Right lung (tissue), 5 donors: ENCODE measurements around the gene ABCG4. TPM values are rescaled to one million over a fixed set of nuclear protein-coding genes. Genes with fewer than 3 reads are reported as not detected.
"Not testable (repeated sequence)": the region's sequence is repeated elsewhere in the genome, so short reads cannot be mapped to it uniquely, and the experiment has no call there.

Experiments used
- DNase-seq, 2 donors: peaks; one replicate each; pipeline ENCODE4 v3.0.0-alpha.2; 2013
- polyA plus RNA-seq, 5 donors: library from polyadenylated mRNA; unstranded; fragments of 120-200 nt; gene quantifications; one replicate each; pipeline versions ENCODE4 v1.2.1 to v1.2.3, GENCODE V29; 2013; ENCODE audit warnings: inconsistent platforms in 1 of 5, low replicate concordance in 1 of 5; ENCODE audit not compliant: insufficient read length in 5 of 5, insufficient read depth in 1 of 5

Gene ABCG4
- polyA plus RNA-seq, 5 donors: 1.0 to 1.4 (median 1.2) TPM

DNA sequence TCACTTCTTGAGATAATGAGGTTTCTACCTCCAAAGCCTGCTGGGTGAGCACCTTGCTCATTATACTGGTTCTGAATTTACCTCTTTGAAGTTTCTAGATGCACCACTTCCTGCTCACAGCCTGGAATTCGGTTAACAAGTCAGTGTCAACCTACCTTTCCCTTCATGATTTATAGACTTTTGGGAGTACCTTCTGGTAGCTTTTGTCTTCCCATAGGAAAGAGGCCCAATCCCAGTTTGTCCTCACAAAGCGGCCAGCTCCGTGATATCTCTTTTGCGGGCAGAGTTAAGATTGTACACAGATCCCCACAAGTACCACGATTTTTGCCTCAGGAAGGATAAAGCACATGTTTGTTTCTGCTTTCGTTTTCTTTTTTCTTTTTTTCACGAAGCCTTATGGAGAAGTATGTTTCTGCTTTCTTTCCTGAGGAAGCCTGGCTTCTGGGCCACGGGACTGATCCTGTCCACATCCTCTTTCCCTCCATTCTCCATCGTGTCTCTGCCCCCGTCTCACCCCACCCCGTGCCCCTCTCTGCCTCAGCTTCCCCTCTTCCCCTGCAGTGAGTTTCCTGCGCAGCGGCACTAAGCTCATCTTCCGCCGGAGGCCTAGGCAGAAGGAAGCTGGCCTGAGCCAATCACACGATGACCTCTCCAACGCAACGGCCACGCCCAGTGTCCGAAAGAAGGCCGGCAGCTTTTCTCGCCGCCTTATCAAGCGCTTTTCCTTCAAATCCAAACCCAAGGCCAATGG, 33.2 kb upstream of the ABCG4 start:
- DNase-seq: no peak

DNA sequence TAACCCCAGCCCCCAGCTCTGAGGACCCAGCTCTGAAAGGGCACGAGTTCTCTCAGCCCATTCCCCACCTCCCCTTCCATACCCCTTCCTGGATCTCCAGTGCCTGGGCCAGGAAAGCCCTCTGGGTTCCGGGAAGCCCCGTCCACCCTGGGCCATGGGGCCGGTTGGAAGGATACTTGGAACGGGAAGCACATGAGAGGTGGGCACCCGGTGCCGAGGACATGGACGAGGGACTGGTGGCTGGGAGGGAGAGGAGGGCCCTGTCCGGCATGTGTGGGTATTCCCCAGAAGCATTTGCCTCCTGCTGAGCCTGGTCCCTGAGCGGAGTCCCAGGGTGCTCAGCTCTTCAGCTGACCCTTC, 32.6 kb upstream of the ABCG4 start:
- DNase-seq: no peak

DNA sequence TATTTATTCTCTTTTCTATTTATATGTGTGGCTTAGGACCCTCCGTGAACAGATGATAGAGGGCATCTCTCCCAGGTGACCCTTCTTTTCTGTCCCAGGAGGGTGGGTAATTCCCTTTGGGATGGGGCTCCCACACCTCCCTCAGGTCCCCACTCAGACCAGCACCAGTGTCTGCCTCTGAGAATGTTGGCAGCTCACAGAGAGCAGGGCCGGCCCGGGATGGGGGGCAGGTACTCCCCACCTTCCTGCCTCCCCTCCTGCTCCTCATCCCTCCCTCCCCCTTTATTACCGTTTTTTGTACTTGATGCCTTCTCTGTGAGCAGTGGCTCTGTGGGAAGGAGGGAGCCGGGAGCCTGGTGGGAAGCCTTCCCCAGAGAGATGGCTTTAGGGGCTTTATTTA, 32.3 kb upstream of the ABCG4 start:
- DNase-seq: no peak

DNA sequence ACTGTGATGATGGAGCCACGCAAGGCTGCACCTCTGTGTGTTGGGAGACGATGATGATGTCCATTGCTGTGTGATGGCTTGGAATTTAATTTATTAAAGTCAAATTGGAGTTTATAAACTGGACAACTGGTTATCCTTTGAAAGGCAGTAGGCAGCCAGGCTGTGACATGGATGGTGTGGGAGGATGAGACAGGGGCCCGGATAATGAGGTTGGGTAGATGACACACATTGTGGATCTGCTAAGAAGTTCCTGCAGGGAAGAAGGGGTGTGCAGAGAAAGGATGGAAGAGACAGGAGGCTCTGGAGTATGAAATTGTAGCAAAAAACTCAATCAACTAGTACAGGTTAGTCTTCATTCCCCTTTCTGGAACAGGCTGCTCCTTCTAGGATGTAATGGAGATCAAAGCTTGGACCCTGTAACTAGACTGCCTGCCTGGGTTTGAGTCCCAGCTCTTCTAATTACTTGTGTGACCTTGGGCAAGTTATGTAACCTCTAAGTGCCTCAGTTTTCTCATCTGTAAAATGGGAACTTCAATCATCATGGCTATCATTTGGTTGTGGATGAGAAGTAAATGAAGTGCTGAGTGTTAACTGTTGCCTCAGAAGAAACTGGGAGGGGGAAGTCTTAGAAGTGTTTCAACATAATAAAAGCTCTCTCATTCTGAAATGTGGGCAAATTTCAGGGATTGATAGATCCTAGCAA, 31.7 kb upstream of the ABCG4 start:
- DNase-seq: no peak

DNA sequence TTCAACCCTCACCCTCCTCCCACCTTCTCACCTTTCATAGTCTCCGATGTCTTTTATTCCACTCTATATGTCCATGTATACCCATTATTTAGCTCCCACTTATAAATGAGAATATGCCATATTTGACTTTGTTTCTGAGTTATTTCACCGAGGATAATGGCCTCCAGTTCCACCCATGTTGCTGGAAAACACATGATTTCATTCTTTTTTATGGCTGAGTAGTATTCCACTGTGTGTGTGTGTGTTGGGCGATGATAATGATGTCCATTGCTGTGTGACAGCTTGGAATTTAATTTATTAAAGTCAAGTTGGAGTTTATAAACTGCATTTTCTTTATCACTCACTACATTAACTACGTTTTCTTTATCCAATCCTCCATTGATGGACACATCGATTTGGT, 30.6 kb upstream of the ABCG4 start:
- no peak for DNase-seq

DNA sequence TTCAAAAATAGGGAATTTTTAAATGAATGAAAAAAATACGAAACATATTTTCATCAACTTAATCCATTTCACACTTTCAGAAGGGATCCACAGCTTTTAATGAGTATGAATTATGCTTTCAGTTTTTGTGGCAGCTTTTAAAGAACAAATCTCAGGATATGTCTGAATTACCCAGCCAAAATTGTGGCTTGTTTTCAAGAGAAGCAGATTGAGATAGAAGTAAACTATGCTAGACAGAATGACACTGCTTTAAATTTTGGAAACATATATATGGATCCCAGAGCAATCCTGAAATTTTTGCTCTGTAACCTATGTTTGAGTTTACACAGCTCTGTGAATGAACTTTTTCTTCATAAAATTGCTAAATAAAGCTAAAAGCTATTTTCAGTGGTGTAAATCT, 29.9 kb upstream of the ABCG4 start:
- no peak for DNase-seq

DNA sequence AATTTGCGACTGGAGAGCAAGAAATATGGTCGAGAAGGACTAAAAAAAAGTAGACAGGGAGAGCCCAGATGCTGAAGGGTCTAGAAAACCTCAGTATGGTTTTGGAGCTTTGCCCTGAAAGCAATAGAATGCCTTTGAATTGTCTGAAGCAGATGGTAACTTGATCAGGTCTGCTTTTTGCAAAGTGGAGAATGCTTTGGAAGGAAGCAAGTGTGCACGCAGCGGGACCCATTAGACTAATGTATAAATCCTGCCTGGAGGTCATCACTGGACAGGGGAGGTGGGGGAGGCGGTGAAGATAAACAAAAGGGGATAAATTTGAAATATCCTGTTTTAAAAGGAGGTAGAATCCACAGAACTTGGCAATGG, 28.2 kb upstream of the ABCG4 start:
- no peak for DNase-seq

DNA sequence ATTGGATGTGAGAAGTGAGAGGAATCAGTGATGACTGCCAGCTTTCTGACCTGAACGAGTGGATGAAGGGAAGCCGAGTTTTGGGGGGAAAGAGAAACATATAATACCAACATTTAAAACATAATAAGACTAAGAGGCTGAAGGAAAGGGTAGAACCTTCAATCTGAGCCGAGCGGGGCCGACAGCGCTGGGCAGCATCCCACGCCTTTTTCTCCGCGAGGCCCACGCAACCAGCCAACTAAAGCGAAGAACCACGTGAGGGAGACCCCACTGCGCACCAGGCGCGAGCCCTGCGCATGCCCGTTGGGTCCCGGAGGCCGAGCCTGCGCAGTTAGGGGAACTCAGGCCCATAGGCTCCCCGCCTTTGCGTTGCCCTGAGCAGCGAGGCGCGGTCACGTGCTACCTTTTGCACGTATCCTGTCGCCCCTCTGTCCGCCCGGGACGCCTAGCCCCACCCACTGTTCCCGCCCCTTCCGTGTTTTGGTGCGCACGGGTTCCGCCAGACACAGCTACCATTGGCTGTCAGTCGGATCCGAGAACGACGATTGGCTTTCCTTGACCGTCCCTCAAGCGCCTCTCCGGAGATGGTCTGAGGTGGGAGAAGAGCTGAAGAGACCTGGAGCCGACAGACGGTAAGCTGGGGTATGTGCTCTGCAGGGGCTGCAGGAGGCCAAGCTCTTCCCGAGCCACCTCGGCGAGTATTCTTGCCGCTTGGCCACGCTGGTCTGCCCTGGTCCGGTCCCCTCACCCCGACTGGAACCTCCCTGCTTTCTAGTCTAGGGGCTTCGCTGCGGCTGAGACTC, 27.6 kb upstream of the ABCG4 start, which contains the start of gene HINFP:
Gene HINFP, plus strand, starts transcription at position 573 of the 803 bp plus-strand sequence. CDS start 5,365 bp downstream, outside the sequence.
- DNase-seq: peak; percentile 97 to 99

DNA sequence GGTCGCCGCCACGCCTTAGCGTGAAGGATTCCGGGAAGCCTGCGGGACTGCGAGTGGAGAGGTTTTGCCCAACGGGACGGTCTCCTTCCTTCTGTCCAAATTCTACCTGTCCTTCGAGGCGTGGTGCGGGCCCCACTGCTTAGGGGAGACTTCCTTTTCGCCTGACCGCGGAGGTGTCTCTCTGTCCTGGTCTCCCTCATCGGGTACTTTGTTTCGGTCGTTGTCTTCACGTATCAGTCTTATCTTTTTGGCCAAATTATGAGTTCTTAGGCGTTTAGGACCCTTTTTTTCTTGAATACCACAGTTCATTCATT, 27.1 kb upstream of the ABCG4 start:
- DNase-seq: no peak

DNA sequence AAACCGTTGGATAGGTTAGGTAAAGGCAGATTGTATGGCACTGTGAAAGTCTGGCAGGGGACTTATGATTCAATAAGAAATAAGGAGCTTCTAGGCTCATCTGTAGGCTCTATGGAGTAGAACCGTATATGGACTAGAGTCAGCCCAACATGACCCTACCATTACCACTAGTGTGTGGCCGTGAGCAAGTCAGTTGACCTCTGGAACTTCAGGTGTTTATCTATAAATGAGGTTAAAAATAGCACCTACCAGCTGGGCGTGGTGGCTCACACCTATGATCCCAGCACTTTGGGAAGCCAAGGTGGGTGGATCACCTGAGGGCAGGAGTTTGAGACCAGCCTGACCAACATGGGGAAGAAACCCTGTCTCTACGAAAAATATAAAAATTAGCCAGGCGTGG, 23.0 kb upstream of the ABCG4 start:
- no peak for DNase-seq

DNA sequence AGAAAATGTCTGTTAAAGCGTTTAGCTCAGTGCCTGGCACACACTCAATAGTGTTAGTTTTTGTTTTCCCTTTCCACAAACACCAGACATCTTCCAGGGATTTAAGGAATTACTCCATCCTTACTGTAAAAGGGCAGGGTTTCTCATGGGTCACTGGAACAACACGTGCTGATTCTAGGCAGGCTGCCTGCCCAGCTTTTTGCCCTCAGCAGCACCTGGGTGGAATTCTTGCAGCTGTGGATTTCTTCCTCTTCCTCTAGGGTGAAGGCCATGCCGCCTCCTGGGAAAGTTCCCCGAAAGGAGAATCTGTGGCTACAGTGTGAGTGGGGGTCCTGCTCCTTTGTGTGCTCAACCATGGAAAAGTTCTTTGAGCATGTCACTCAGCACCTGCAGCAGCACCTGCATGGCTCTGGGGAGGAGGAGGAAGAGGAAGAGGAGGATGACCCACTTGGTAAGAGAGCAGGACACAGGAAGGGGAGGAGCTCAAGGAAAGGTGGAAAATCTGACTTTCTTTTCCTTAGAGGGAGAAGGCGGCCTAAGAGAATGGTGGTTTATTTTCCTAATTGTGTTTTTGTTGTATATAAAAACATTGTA, 22.1 kb upstream of the ABCG4 start:
- DNase-seq: no peak

DNA sequence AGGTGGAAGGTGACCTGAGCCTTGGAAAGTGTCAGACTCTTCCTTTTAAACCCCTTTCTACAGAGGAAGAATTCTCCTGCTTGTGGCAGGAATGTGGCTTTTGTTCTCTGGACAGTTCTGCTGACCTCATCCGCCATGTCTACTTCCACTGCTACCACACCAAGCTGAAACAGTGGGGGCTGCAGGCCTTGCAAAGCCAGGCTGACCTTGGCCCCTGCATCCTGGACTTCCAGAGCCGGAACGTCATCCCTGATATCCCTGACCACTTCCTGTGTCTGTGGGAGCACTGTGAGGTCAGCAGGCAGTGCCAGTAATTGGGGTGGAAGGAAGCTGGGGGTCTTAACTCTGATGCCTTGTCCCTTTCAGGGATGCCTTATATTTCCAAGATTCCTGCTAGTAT, 18.2 kb upstream of the ABCG4 start:
- DNase-seq: no peak

DNA sequence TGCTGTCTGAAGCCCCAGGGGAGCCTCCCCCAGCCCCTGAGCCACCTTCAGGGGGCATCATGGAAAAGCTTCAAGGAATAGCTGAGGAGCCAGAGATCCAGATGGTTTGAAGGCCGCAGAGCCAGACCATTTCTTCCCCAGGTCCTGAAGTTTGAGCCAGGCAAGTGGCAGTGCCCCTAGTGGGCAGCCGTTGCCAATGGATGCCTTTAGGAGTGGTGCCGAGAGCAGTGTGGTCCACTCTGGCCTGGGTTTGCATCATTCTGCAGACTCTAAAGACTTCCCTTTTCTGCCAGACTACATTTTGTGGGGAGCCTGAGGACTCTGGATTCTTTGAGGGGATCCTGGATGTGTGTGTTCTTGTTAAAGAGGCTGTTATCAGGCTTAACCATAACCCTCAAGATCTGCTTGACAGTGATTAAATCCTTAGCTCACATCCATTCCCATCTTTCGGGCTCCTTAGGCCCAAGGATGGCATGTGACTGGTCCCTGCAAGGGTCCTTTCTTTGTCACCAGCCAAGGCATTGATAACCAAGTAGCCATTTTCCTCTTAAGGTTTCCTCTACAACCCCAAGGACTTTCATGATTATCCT, 14.4 kb upstream of the ABCG4 start:
- DNase-seq: no peak

DNA sequence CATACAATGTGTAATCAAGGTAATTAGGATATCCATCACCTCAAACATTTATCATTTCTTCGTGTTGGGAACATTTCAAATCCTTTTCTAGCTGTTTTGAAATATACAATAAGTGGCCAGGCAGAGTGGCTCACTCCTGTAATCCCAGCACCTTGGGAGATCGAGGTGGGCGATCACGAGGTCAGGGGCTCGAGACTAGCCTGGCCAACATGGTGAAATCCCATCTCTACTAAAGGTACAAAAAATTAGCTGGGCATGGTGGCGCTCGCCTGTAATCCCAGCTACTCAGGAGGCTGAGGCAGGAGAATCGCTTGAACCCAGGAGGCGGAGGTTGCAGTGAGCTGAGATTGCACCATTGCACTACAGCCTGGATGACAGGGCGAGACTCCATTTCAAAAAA, 9.6 kb upstream of the ABCG4 start:
- DNase-seq: not testable (repeated sequence)

DNA sequence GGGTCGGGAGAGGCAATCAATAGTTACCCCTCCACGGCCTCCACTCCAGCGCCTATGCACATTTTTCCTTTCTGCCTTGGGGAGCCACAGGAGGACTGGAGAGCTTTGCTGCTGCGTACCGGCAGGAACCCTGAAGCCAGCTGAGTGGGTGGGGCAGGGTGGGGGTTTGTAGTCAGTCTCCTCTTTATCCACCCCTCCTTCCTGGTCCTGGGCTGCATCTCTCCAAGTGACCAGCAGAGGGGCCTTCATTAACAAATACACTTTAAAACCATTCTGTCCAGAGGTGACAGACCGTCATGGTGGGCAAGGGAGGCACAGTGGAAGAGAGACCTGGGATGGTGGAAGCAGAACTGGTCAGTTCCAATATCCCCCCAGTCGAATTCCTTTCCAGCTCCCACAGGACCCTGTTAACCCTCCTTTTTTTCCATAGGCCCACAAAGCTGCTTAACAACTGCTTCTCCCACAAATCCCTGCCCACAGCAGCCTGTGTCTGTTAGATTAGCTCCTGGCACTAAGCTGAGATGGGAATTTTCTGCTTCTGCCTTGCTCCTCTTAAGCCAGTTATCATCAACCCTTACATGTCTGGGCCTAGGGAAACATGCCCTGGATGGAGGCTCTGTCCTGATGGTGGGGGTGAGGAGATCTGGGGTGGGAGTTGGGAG, 3.9 kb upstream of the ABCG4 start:
- DNase-seq: peak in 1 of 2 donors; percentile 36

DNA sequence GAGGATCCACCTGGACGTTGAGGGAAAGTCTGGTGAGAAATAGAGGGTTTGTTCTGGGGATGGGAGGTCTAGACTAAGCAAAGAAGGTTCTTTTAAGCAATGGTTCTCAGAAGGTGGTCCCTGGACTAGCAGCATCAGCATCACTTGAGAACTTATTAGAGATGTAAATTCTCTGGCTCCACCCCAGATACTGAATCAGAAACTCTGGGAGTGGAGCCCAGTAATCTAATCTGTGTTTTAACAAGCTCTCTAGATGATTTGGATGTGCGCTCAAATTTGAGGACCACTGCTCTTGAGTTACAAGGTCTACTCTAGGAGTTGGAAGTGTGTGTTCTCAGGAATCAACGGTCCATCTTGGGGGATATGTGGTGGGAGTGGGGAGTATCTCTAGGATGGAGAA, 3.3 kb upstream of the ABCG4 start:
- no peak for DNase-seq

DNA sequence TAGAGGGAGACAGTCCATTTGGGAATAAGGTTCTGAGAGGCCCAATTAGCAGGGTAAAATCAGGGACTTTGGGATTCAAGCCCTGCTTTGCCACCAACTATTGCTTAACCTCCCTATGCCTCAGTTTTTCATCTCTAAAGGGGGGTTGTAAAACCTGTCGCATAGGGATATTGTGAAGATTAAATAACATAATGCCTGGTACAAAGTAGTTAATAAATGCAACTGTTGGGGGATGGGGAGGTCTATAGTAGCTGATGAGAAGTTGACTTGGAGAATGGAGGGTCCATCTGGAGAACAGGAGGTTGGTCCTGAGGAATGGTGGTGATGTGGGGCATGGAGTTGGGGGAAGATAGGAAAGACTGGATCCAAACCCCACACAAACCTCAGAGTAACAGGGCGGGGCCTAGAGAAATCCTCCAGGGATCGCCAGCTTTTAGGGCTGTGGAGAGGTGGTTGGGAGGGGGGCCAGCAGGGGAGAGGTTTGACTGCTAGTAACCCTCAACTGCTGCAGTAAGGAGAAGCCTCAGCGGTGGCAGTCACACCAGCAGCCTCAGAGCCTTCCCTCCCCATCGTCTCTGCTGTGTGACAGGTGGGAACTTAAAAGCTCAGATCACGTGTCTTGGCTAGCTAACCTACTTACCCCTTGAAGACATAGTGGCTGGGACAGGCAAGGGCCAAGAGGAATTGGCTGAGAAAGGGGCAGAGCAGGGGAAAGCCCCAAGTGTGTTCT, 1.1 kb upstream of the ABCG4 start:
- no peak for DNase-seq

DNA sequence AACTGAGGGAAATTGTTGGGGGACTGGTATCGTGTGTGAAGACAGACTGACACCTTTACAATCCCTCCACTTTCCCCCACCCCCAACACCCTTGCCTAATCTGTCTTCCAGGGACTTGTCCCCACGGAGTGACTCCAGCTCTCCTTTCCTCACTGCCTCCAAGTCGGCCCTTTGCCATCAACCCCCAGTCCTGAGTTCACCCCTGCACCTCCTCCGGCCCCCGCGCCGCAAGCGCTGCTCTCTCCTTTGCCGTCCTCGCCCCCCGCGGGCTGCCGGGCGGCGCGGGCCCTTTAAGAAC, 183 bp upstream of the ABCG4 start:
- DNase-seq: no peak

DNA sequence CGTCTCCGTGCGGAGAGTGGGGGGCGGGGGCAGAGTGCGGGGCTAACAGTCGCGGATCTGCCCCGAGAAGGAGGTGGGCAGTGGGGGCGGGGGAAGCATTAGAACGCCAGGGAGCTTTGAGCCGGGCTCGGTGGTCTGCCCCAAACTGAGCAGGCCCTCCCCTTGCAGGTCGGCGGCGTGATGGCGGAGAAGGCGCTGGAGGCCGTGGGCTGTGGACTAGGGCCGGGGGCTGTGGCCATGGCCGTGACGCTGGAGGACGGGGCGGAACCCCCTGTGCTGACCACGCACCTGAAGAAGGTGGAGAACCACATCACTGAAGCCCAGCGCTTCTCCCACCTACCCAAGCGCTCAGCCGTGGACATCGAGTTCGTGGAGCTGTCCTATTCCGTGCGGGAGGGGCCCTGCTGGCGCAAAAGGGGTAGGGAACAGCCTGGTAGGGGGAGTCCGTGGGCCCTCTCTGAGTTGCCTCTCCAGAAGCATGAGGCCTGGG, 979 bp downstream of the ABCG4 start:
- DNase-seq: no peak

DNA sequence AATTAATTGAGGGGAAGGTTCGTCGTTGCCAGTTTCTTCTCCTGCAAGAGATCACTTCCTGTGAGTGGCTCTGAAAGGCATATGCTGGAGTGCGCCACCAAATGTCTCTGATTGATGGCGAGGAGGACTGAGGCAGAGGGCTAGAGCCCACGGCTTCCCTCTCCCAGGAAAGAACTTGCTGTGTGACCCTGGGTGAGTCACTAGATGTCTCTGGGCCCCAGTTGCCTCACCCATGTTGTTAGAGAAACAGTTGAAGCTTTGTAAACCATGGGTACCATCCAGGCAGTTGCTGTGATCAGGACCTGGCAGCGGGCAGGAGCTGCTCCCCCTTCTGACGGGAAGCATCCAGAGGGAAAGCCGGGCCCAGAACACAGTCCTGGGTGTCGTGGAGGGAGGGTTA, 3.2 kb downstream of the ABCG4 start:
- no peak for DNase-seq

DNA sequence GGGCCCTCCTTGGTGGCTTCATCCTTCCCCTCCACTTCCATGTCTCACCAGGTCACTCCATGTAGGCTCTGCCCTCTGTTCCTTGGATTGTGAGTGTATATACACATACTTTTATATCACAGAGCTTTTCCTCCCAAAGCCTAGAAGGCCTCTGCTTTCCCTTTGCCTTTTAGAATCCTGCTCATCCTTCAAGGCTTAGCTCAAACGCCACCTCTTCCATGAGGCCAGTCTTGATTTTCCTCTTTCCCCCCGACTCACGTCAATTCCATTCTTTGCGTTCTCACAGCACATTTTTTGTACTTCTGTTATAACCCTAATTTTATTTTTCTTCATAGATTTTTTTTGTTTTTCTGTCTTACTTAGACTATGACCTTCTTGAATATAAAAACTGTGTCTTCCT, 3.8 kb downstream of the ABCG4 start:
- DNase-seq: no peak
